ENCODE results near the gene LGR4. TPM values are rescaled to one million over a fixed set of nuclear protein-coding genes. Genes with fewer than 3 reads are reported as not detected.

Gene LGR4
- total and polyA plus RNA-seq, 10 of the 15 experiments (the other 5 are each of a cell fraction or from before 2014, with no cell fraction given), result under 0.01 to 0.64 (median 0.04) TPM; not detected in 5

GRCh38 chr11:27506200-27507182 lies 33.9 kb upstream of the LGR4 start, which contains the start of gene LIN7C:
Gene LIN7C, minus strand, starts transcription at chr11:27506769. Its CDS starts 17 bp downstream, at chr11:27506752.
- in situ Hi-C loops (cut with MboI), result no loop called here
- peaks cover 40% of the 10 kb centered on the region for H3K79me2 ChIP-seq (ENCODE audit: control insufficient read depth, insufficient read depth, low read length)
- peak; percentile 27 for FAIRE-seq
- ChIA-PET POLR2A (no interaction called here), CTCF (interaction anchor here (0.9 to 5.0 kb wide), 3 partner anchors 9 to 21 kb away, joined by 3 to 40 read pairs (median 3); no protein-coding TSS in a partner anchor), SMC1A (ENCODE audit: uncharacterized antibody, unreplicated experiment) (interaction anchor here (0.7 to 1.4 kb wide), 4 partner anchors 14 to 319 kb away, joined by 3 to 5 read pairs (median 4); no protein-coding TSS in a partner anchor), RAD21 (ENCODE audit: unreplicated experiment) (no interaction called here)
- intact Hi-C loops (cut with micrococcal nuclease; ENCODE audit: unreplicated experiment), result loop anchor here (2.0 to 10.0 kb wide), 2 partner anchors 272 to 1828 kb away; no protein-coding TSS in a partner anchor
- no peaks in the 10 kb centered on the region for H3K9me3 ChIP-seq (replicated peaks; ENCODE audit: control insufficient read depth, insufficient read depth, low read length)
- H3K27ac ChIP-seq (ENCODE audit: control insufficient read depth, insufficient read depth), result peak within 1 kb of the TSS; percentile 92
- H3K27me3 ChIP-seq (replicated peaks in 1 of 2; ENCODE audit: control insufficient read depth in 2 of 2, insufficient read depth in 2 of 2, low read length in 1 of 2), result no peaks in the 10 kb centered on the region
- ATAC-seq, result peak; percentile 94
- peak within 1 kb of the TSS; percentile 100 for H2AFZ ChIP-seq (ENCODE audit: control insufficient read depth, low read depth, low read length)
- no peaks in the 10 kb centered on the region for H4K20me1 ChIP-seq (ENCODE audit: control insufficient read depth, insufficient read depth)
- TSS peak; percentile 88 for BruUV-seq (replicated peaks)
- peak within 1 kb of the TSS; percentile 95 for H3K4me3 ChIP-seq
- peak; percentile 80 for DNase-seq (ENCODE audit: low read depth, low spot score)
- H3K36me3 ChIP-seq (ENCODE audit: control insufficient read depth in 2 of 2, insufficient read depth in 2 of 2, low read length in 1 of 2), result 0 out of 4 replicates have a peak, but pooled peaks cover 0 to under 1% of the 10 kb centered on the region in 2 experiments
- peak within 1 kb of the TSS; percentile 88 for H3K4me2 ChIP-seq (ENCODE audit: control insufficient read depth, insufficient read depth)
- peak within 1 kb of the TSS; percentile 95 for H3K9ac ChIP-seq (ENCODE audit: control insufficient read depth, insufficient read depth, low read length)
- peaks cover 4% of the 10 kb centered on the region; the same call in 1 of the 2 replicates for H3K4me1 ChIP-seq (ENCODE audit: control insufficient read depth, insufficient read depth, low read length)
- 2% methylated on average over 56 of the region's 60 CpGs for WGBS (ENCODE audit: insufficient coverage, insufficient replicate concordance, low lambda C conversion rate, missing lambda C conversion rate)
- TF ChIP-seq SIX5 (IDR thresholded peaks at IDR 0.05; ENCODE audit: low read depth, low read length, severe bottlenecking) (peak; percentile 39), ZSCAN29 (IDR thresholded peaks at IDR 0.05) (no peak), MYC (IDR thresholded peaks at IDR 0.05; ENCODE audit: insufficient read depth, insufficient read length, insufficient replicate concordance, low read length, severe bottlenecking) (no peak), RCOR1 (conservative IDR thresholded peaks at IDR 0.05; ENCODE audit: low read depth, low read length) (peak; percentile 95), CBFB (IDR thresholded peaks at IDR 0.05; ENCODE audit: low read depth) (peak; percentile 97), RELB (IDR thresholded peaks at IDR 0.05; ENCODE audit: low read depth) (peak; percentile 84), SIN3A (IDR thresholded peaks at IDR 0.05; ENCODE audit: low read depth, low read length) (peak; percentile 72; the same call in 1 of the 2 replicates), POLR2AphosphoS2 (IDR thresholded peaks at IDR 0.05; ENCODE audit: low read depth, low read length) (peak; percentile 94), CHD2 (IDR thresholded peaks at IDR 0.05; ENCODE audit: borderline replicate concordance, low read depth, low read length) (peak; percentile 99), ZNF687 (IDR thresholded peaks at IDR 0.05) (peak; percentile 43; the same call in 1 of the 2 replicates), MTA2 (IDR thresholded peaks at IDR 0.05; ENCODE audit: low read depth) (peak; percentile 52; the same call in 1 of the 2 replicates), DPF2 (IDR thresholded peaks at IDR 0.05) (peak; percentile 52; the same call in 1 of the 2 replicates), SMC3 (IDR thresholded peaks at IDR 0.05; ENCODE audit: borderline replicate concordance, low read length) (no peak)
- TF ChIP-seq, protein P1, sequence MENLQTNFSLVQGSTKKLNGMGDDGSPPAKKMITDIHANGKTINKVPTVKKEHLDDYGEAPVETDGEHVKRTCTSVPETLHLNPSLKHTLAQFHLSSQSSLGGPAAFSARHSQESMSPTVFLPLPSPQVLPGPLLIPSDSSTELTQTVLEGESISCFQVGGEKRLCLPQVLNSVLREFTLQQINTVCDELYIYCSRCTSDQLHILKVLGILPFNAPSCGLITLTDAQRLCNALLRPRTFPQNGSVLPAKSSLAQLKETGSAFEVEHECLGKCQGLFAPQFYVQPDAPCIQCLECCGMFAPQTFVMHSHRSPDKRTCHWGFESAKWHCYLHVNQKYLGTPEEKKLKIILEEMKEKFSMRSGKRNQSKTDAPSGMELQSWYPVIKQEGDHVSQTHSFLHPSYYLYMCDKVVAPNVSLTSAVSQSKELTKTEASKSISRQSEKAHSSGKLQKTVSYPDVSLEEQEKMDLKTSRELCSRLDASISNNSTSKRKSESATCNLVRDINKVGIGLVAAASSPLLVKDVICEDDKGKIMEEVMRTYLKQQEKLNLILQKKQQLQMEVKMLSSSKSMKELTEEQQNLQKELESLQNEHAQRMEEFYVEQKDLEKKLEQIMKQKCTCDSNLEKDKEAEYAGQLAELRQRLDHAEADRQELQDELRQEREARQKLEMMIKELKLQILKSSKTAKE (IDR thresholded peaks at IDR 0.05; ENCODE audit: low read depth, poor library complexity, severe bottlenecking), result no peak

All from GM12878 (cell line).